Subcutaneous abdominal adipose tissue (tissue), 5 donors: ENCODE results near the gene CTNNBL1.
"Not testable (repeated sequence)": the region's sequence is repeated elsewhere in the genome, so short reads cannot be mapped to it uniquely, and the experiment has no call there.

Experiments used
- H3K27ac ChIP-seq: one replicate; pipeline ENCODE4 v1.7.0; 2013; ENCODE audit warnings: low read depth, mild to moderate bottlenecking, inconsistent platforms, low read length, moderate library complexity
- H3K27me3 ChIP-seq, 5 donors: one replicate each; pipeline ENCODE4 v1.7.0; 2013; ENCODE audit warnings: low read length in 5 of 5, inconsistent platforms in 1 of 5; ENCODE audit not compliant: control insufficient read depth in 5 of 5, insufficient read depth in 4 of 5
- H3K36me3 ChIP-seq, 5 donors: one replicate each; pipeline ENCODE4 v1.7.0; 2013; ENCODE audit warnings: low read length in 5 of 5; ENCODE audit not compliant: control insufficient read depth in 5 of 5, insufficient read depth in 5 of 5
- H3K4me1 ChIP-seq, 5 donors: one replicate each; pipeline ENCODE4 v1.7.0; 2013; ENCODE audit warnings: low read length in 5 of 5, mild to moderate bottlenecking in 3 of 5, moderate library complexity in 1 of 5; ENCODE audit not compliant: control insufficient read depth in 5 of 5, insufficient read depth in 5 of 5
- H3K4me3 ChIP-seq, 5 donors: one replicate each; pipeline ENCODE4 v1.7.0; 2013; ENCODE audit warnings: low read length in 5 of 5, low read depth in 1 of 5
- H3K9ac ChIP-seq, 5 donors: one replicate each; pipeline ENCODE4 v1.7.0; 2013; ENCODE audit warnings: low read length in 5 of 5, mild to moderate bottlenecking in 4 of 5, moderate library complexity in 3 of 5
- H3K9me3 ChIP-seq, 5 donors: one replicate each; pipeline ENCODE4 v1.7.0; 2013; ENCODE audit warnings: low read length in 5 of 5; ENCODE audit not compliant: control insufficient read depth in 5 of 5
- donor health status: healthy.
- donor health status: healthy.
- donor health status: healthy.
- donor health status: healthy.
- donor health status: healthy.

The CTNNBL1 gene

DNA sequence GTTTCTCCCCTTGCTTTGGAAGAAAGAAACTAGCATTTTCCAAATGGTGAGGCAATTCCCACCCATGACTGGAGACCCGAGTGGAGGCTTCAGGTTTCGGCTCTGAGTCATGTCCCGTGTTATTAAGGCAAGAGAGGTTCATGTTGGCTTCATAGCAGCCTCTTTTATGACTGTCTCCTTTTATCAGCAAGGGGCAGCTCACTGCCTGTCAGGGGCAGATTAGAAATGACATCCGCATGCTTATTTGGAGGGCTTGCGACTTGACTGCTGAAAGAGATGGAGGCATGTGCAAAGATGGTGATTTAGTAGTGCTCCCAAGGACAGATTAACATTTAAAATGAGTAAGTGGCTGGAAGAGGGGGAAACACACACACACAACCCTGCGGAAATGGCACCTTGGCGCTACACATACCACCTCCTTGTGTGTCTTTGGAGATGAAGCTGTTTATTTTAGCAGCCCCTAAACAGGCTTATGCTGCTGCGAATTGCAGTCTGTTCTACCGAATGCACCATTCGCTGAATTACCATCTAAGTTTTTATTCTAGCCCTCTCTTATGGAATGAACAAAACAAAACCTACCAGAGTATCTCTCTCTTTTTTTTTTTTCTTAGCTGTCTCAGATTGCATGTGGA, 157.0 kb downstream of the CTNNBL1 start:
- no peaks in the 10 kb centered on the region for H3K27me3 ChIP-seq
- H3K4me3 ChIP-seq, result no peak overlapping the region
- H3K4me1 ChIP-seq, result no peaks in the 10 kb centered on the region
- H3K27ac ChIP-seq, result no peak overlapping the region
- H3K9me3 ChIP-seq, result no peaks in the 10 kb centered on the region
- H3K9ac ChIP-seq, result no peak overlapping the region
- H3K36me3 ChIP-seq, result peaks cover 13 to 67% (median 39%) of the 10 kb centered on the region in 5 donors

DNA sequence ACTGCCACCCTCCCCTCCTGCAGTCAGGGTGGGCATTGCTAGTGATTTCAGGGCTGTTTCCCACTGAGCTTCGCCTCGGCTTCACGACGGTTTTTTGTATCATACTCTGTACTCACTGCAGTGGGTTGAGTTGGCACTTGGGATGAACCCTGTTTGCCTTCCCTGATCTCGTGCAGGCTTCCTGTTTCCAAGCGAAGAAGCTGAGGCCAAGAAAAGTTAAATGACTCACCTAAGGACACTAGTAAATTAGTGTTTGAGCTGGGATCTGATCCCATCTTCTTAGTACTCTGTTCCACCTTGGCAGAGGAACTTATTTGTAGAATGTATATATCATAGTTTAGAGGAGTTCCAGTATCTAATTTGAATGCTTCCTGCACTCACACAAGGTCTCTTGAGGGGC, 158.8 kb downstream of the CTNNBL1 start:
- Histone ChIP-seq H3K9me3 (no peaks in the 10 kb centered on the region), H3K36me3 (peaks cover 13 to 63% (median 39%) of the 10 kb centered on the region in 5 donors), H3K27ac (no peak overlapping the region), H3K9ac (no peak overlapping the region), H3K4me1 (no peaks in the 10 kb centered on the region), H3K27me3 (no peaks in the 10 kb centered on the region), H3K4me3 (no peak overlapping the region)

DNA sequence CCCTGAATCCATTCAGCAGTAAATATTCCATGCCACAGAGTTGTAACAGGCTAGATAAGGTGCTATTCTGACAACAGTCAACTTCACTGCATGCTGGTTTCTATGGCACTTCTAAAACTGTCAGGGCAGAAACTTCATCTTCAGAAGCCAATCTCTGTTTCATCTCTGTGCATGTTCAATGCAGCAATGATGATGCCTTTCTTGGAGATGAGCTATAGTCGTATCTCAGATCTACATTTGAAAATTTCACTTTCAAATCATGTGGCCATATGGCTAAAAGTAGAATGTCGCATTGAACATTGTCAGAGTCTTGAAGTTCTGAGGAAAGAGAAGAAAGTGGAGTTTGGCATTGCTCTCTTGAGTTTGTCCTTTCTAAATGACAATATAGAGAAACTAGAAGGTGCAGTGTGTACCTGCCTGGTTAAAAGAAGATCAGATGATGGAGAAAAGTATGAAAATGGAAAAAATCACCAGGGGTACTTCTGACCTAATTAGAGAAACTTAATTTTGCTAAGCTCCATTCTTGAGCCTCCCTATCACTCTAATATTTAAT, 160.1 kb downstream of the CTNNBL1 start:
- Histone ChIP-seq H3K27ac (no peak overlapping the region), H3K36me3 (peaks cover 13 to 60% (median 33%) of the 10 kb centered on the region in 5 donors), H3K4me1 (no peaks in the 10 kb centered on the region), H3K27me3 (no peaks in the 10 kb centered on the region), H3K9ac (no peak overlapping the region), H3K9me3 (no peaks in the 10 kb centered on the region), H3K4me3 (no peak overlapping the region)

DNA sequence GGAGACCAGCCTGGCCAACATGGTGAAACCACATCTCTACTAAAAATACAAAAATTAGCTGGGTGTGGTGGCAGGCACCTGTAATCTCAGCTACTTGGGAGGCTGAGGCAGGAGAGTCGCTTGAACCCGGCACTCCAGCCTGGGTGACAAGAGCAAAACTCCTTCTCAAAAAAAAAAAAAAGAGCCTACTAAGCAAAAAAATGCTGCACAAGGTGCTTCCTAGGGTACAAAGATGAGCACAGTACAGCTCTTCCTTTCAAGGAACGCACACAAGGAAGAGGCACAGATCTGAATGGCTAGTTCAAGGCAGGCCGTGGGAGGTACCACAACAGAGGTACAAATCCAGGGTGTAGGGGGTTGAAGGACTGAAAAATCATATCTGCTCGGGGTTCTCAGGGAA, 162.2 kb downstream of the CTNNBL1 start:
- not testable (repeated sequence) for H3K27me3 ChIP-seq, H3K9ac ChIP-seq, H3K27ac ChIP-seq, H3K9me3 ChIP-seq, H3K4me1 ChIP-seq, H3K4me3 ChIP-seq
- H3K36me3 ChIP-seq, result peaks cover 24 to 62% (median 36%) of the 10 kb centered on the region in 5 donors

DNA sequence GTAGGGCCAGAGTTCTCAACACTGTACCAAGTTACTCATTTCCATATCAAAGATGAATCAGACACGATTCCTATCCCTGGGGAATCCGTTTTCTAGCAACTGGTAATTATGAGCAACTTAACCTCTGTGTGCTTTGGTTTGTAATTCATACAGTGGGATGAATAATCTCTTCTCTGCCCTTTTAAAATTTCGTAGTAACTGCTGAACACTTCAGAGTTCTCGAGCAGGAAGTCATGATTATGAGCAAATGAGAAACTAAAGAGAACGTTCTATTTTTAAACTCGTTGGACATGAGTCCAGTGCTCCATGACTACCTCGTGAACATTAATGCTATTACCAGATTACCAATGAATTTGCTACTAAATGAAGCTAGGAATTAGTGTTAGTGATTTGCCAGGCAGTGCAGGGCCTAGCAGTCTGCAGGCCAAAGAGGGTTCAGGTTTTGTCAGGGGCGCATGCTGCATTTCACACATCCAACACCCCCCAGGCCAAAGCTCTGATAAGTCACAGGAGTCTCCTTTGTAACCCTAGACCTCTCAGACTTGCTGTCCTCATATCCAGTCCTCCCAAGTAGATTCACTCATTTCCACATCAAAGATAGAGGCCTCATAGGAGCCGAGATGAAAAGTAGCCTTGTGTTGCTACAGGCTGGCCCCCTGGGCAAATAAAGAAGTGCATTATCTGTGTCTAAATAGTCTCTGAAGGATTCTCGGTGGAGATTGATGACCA, 163.3 kb downstream of the CTNNBL1 start:
- Histone ChIP-seq H3K9ac (no peak overlapping the region), H3K36me3 (peaks cover 18 to 67% (median 40%) of the 10 kb centered on the region in 5 donors), H3K4me1 (no peaks in the 10 kb centered on the region), H3K4me3 (no peak overlapping the region), H3K27me3 (no peaks in the 10 kb centered on the region), H3K27ac (no peak overlapping the region), H3K9me3 (no peaks in the 10 kb centered on the region)

DNA sequence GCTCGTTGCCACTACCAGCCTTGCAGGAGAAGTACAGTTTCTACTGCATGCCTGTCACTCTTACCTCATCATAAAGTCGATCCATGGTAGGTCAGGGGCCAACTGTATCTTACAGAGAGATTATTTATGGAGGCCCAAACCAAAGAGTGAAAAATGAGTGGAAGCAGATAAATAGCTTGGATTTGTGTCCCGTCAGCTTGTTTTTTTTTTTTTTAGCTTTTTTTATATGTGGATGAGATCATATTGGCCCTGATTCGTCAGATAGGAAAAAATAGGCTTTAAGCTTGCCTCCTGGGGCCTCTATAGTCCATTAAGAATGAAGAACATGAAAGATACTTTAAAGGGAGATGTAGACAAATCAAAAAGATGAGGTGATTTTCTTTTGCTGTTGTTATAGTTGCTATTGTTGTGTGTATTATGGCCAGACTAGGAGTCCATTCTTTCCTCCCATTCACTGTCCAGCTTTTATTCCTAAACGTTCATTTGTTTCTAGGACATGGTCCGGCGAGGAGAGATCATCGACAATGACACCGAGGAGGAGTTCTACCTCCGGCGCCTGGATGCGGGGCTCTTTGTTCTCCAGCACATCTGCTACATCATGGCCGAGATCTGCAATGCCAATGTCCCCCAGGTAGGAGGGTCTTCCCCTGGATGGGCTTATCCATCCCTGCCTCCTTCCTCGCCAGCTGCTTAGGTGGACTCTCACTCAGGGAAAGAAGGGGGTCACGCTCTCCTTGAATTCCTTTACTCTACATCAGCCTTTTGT, 165.8 kb downstream of the CTNNBL1 start:
- peaks cover 13 to 69% (median 42%) of the 10 kb centered on the region in 5 donors for H3K36me3 ChIP-seq

DNA sequence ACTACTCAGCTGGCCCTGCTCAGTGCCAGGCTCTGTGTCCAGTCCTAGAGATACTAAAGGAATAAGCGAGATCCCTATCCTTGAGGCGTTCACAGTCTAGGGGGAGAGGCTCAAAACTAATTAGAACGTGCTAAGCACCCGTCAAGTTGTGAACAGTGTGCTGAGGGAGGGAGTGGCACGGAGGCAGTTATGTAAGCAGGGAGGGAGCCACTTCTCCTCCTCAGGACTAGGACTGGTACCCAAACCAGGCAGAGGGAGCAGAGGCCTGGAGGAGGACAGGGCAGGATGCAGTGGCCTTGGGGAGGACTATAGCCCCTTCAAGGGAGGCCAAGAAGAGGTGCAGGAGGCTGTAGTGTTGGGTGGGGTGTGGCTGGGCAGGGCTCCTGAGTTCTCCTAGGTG, 169.5 kb downstream of the CTNNBL1 start:
- no peak overlapping the region for H3K9ac ChIP-seq
- no peak overlapping the region for H3K4me3 ChIP-seq
- H3K27ac ChIP-seq, result no peak overlapping the region
- H3K4me1 ChIP-seq, result no peaks in the 10 kb centered on the region
- H3K36me3 ChIP-seq, result peaks cover 13 to 74% (median 50%) of the 10 kb centered on the region in 5 donors
- H3K9me3 ChIP-seq, result no peaks in the 10 kb centered on the region
- H3K27me3 ChIP-seq, result no peaks in the 10 kb centered on the region

More for the DNA sequence above, 165.8 kb downstream of the CTNNBL1 start:
- H3K4me1 ChIP-seq, result no peaks in the 10 kb centered on the region
- H3K9ac ChIP-seq, result no peak overlapping the region
- H3K9me3 ChIP-seq, result no peaks in the 10 kb centered on the region
- H3K27ac ChIP-seq, result no peak overlapping the region
- H3K27me3 ChIP-seq, result no peaks in the 10 kb centered on the region
- H3K4me3 ChIP-seq, result no peak overlapping the region

DNA sequence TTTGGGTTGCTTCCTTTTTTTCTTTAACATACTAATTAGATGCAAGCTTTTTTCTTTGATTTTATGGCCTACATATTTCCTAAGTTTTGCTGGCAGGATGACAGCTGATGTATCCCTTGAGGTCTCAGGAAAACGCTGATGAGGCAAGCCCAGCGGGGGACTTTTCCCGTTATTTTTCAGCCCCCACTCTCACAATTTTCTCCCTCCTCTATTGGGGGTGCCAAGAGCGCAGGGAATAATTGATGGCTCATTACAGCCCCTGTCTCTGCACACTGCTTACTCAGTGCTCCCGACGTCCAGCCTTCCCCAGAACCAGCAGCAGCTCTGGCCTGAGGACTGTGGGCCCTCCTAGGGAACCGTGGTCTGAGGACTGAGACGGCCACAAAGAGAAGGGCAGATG, 170.5 kb downstream of the CTNNBL1 start:
- no peak overlapping the region for H3K27ac ChIP-seq
- H3K36me3 ChIP-seq, result peaks cover 13 to 80% (median 56%) of the 10 kb centered on the region in 5 donors

DNA sequence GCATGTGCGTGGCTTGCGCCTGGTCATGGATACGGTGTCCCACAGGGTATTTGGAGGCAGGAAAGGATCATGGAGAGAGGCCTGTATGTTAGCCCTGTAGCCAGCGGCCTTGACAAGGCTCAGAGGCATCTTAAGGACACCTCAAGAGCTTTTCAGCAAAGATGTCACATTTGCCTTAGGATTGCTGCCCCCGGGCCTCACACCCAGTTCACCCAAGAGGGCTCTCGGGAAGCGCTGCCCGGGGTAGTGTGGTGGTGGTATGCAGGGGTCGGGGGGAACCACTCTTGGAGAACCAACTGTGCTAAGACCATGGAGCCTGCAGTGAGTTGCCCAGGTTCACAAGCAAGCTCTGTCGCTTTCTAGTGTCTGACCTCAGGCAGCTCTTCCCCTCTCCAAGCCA, 172.2 kb downstream of the CTNNBL1 start:
- Histone ChIP-seq H3K27ac (no peak overlapping the region), H3K4me3 (no peak overlapping the region), H3K9me3 (no peaks in the 10 kb centered on the region)

More for the DNA sequence above, 170.5 kb downstream of the CTNNBL1 start:
- H3K9me3 ChIP-seq, result no peaks in the 10 kb centered on the region
- H3K9ac ChIP-seq, result no peak overlapping the region
- no peaks in the 10 kb centered on the region for H3K4me1 ChIP-seq
- H3K27me3 ChIP-seq, result no peaks in the 10 kb centered on the region
- no peak overlapping the region for H3K4me3 ChIP-seq

More for the DNA sequence above, 172.2 kb downstream of the CTNNBL1 start:
- H3K9ac ChIP-seq, result no peak overlapping the region
- no peaks in the 10 kb centered on the region for H3K27me3 ChIP-seq
- H3K4me1 ChIP-seq, result no peaks in the 10 kb centered on the region
- peaks cover 2 to 80% (median 52%) of the 10 kb centered on the region in 5 donors for H3K36me3 ChIP-seq
